Activated T-cell treated with anti-CD3 and anti-CD28 coated beads, Interleukin-2, amount 50 U/mL, for 72 hours (primary cell): Measurements from ENCODE around the gene LGALS3. TPM values are rescaled to one million over a fixed set of nuclear protein-coding genes. Genes with fewer than 3 reads are reported as not detected.

Experiments used
- ATAC-seq, 2 donors: fragments of 150-1000 bp; cut with Tn5 transposase; replicated peaks in 1 of 2; 2 replicates each; pipeline ENCODE4 v1.10.0; 2021; ENCODE audit warnings: moderate library complexity in 2 of 2, mild to moderate bottlenecking in 1 of 2
- DNase-seq, 2 donors: peaks; one replicate each; pipeline ENCODE4 v3.0.0; 2021 to 2022; ENCODE audit warnings: mixed read lengths in 1 of 2
- H3K27ac Mint-ChIP-seq: one replicate; pipeline ENCODE4 v1.8.0; 2022; ENCODE audit warnings: mild to moderate bottlenecking, moderate library complexity, mixed read lengths
- H3K27me3 Mint-ChIP-seq: one replicate; pipeline ENCODE4 v1.8.0; 2022; ENCODE audit warnings: low read depth, mixed read lengths
- H3K36me3 Mint-ChIP-seq, 2 donors: one replicate each; pipeline ENCODE4 v1.8.0; 2022; ENCODE audit warnings: mixed read lengths in 2 of 2, mild to moderate bottlenecking in 1 of 2; ENCODE audit not compliant: insufficient read depth in 2 of 2
- H3K4me1 Mint-ChIP-seq: one replicate; pipeline ENCODE4 v1.8.0; 2022; ENCODE audit warnings: low read depth, mixed read lengths
- H3K4me3 Mint-ChIP-seq, 2 donors: one replicate each; pipeline ENCODE4 v1.8.0; 2022; ENCODE audit warnings: mild to moderate bottlenecking in 2 of 2, mixed read lengths in 2 of 2, moderate library complexity in 2 of 2
- H3K9me3 Mint-ChIP-seq, 2 donors: one replicate each; pipeline ENCODE4 v1.8.0; 2022; ENCODE audit warnings: mixed read lengths in 2 of 2
- total RNA-seq, 2 donors: library from RNA; stranded (reverse); gene quantifications; one replicate each; pipeline ENCODE4 v1.2.3, GENCODE V29; 2022

The LGALS3 gene
- total RNA-seq, 2 donors from 2014 or later = 13.9 to 22.3 TPM

GRCh38 chr14:55151601-55152000, 22.5 kb downstream of the LGALS3 start:
- peaks cover 1% of the 10 kb centered on the region for H3K4me1 Mint-ChIP-seq
- peaks cover 2 to 37% of the 10 kb centered on the region in 2 donors for H3K36me3 Mint-ChIP-seq
- DNase-seq = no peak

DNA sequence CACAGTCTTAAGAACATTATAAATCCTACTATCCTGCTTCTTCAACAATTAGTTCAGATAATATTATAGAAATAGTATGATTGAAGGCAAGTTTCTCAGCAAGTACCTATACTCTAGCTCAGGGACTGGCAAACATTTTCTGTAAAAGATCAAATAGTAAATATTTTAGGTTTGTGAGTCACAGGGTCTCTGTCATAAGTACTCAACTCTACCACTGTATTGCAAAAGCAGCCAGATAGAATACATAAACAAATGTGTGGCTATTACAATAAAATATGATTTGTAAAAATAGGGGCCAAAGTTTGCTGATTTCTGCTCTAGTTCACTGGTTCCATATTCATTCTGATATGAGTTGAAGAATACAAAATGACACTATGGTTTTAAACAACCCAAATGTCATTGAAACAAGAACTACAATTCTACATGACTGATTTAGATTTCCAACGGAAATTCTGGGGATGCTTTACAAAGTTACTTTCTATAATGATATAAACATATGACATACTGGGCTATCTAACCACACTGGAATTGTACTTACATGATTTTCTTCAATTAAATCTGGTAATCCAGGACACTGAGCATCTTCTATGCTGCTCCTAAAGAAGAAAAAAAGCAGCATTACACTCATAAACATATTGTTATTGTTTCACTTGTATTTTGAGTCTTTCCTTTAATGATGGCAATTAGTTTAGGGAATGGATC, 23.2 kb downstream of the LGALS3 start:
- Mint-ChIP-seq H3K27me3 (no peaks in the 10 kb centered on the region), H3K27ac (no peak overlapping the region), H3K4me3 (no peak overlapping the region), H3K9me3 (no peaks in the 10 kb centered on the region), H3K36me3 (peaks cover 2 to 37% of the 10 kb centered on the region in 2 donors), H3K4me1 (peaks cover 7% of the 10 kb centered on the region)
- ATAC-seq (no peak), DNase-seq (no peak)

More at GRCh38 chr14:55151601-55152000, 22.5 kb downstream of the LGALS3 start:
- no peaks in the 10 kb centered on the region for H3K9me3 Mint-ChIP-seq
- no peak overlapping the region for H3K4me3 Mint-ChIP-seq
- no peaks in the 10 kb centered on the region for H3K27me3 Mint-ChIP-seq
- no peak overlapping the region for H3K27ac Mint-ChIP-seq
- no peak for ATAC-seq

- H3K27ac Mint-ChIP-seq = no peak overlapping the region
- H3K27me3 Mint-ChIP-seq = no peaks in the 10 kb centered on the region
- no peaks in the 10 kb centered on the region for H3K9me3 Mint-ChIP-seq
- no peak overlapping the region for H3K4me3 Mint-ChIP-seq
- ATAC-seq = no peak
- H3K36me3 Mint-ChIP-seq = peaks cover 3 to 39% of the 10 kb centered on the region in 2 donors
- DNase-seq = no peak
- peaks cover 8% of the 10 kb centered on the region for H3K4me1 Mint-ChIP-seq
These were observed 24.9 kb downstream of the LGALS3 start for GRCh38 chr14:55153951-55154350.

DNA sequence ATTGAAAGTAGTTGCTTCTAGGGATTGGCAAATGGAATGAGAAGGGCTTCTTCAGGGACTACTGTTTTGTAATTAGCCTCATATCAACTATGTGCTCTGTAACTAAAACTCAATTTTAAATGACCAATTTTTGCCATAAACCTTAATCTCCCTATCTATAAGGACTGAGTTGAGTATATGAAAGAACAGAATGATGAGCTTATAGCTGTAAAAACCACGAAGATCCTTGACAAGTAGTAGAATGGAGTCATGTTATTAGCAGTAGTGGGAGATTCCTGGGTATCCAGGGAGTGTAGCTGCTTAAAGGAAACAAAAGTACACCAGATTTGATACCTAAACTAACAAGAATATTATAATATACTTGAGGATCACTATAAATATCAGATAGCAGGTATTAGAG, 28.0 kb downstream of the LGALS3 start:
- peak in 1 of 2 donors; percentile 55 for ATAC-seq
- Mint-ChIP-seq H3K4me3 (no peak overlapping the region), H3K27ac (no peak overlapping the region)

GRCh38 chr14:55158412-55158811, 29.4 kb downstream of the LGALS3 start:
- H3K4me1 Mint-ChIP-seq = peaks cover 8% of the 10 kb centered on the region
- ATAC-seq (no peak), DNase-seq (no peak)
- no peaks in the 10 kb centered on the region for H3K9me3 Mint-ChIP-seq
- no peak overlapping the region for H3K27ac Mint-ChIP-seq
- H3K27me3 Mint-ChIP-seq = no peaks in the 10 kb centered on the region
- H3K36me3 Mint-ChIP-seq = peaks cover 5 to 43% of the 10 kb centered on the region in 2 donors
- no peak overlapping the region for H3K4me3 Mint-ChIP-seq

More for the DNA sequence above, 28.0 kb downstream of the LGALS3 start:
- no peaks in the 10 kb centered on the region for H3K9me3 Mint-ChIP-seq
- no peaks in the 10 kb centered on the region for H3K27me3 Mint-ChIP-seq
- peaks cover 8% of the 10 kb centered on the region for H3K4me1 Mint-ChIP-seq
- no peak for DNase-seq
- H3K36me3 Mint-ChIP-seq = peaks cover 5 to 42% of the 10 kb centered on the region in 2 donors

GRCh38 chr14:55160989-55161388, 31.9 kb downstream of the LGALS3 start:
- Mint-ChIP-seq H3K4me1 (peaks cover 8% of the 10 kb centered on the region), H3K36me3 (peaks cover 11 to 42% of the 10 kb centered on the region in 2 donors), H3K4me3 (no peak overlapping the region), H3K9me3 (no peaks in the 10 kb centered on the region), H3K27ac (no peak overlapping the region), H3K27me3 (no peaks in the 10 kb centered on the region)
- DNase-seq (no peak), ATAC-seq (peak; percentile 39)

- Mint-ChIP-seq H3K4me3 (no peak overlapping the region), H3K36me3 (peaks cover 4 to 34% of the 10 kb centered on the region in 2 donors), H3K27me3 (no peaks in the 10 kb centered on the region), H3K9me3 (no peaks in the 10 kb centered on the region), H3K4me1 (no peaks in the 10 kb centered on the region), H3K27ac (no peak overlapping the region)
- no peak for ATAC-seq
- DNase-seq = no peak
These were observed 41.5 kb downstream of the LGALS3 start for GRCh38 chr14:55170526-55170925.

GRCh38 chr14:55180006-55180405, 51.0 kb downstream of the LGALS3 start:
- ATAC-seq (no peak), DNase-seq (no peak)
- H3K4me1 Mint-ChIP-seq = no peaks in the 10 kb centered on the region
- no peak overlapping the region for H3K27ac Mint-ChIP-seq
- no peak overlapping the region for H3K4me3 Mint-ChIP-seq
- H3K36me3 Mint-ChIP-seq = peaks cover 8 to 36% of the 10 kb centered on the region in 2 donors
- no peaks in the 10 kb centered on the region for H3K27me3 Mint-ChIP-seq
- H3K9me3 Mint-ChIP-seq = no peaks in the 10 kb centered on the region

DNA sequence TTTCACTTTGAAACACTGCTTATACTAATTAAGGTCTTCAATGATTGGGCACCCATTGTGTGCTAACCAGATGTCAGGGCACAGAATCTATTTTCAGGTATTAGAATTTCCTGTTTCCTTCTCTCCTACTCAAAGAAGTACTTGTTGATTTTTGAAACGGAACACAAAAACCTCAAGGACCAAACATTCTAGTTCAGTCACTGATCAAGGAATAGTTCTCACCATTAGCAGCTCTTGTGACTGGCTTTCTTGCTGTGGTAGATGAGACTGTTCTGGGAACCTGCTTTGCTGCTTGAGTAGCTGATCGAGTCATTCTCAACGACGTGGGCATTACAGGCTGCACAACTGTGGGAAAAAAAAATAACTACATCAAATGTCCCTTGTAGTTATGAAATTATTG, 51.4 kb downstream of the LGALS3 start:
- no peaks in the 10 kb centered on the region for H3K9me3 Mint-ChIP-seq
- peaks cover 8 to 36% of the 10 kb centered on the region in 2 donors for H3K36me3 Mint-ChIP-seq
- no peak for DNase-seq
- ATAC-seq = no peak
- H3K27me3 Mint-ChIP-seq = no peaks in the 10 kb centered on the region
- H3K4me1 Mint-ChIP-seq = no peaks in the 10 kb centered on the region
- no peak overlapping the region for H3K27ac Mint-ChIP-seq
- H3K4me3 Mint-ChIP-seq = no peak overlapping the region

- H3K9me3 Mint-ChIP-seq = no peaks in the 10 kb centered on the region
- H3K27me3 Mint-ChIP-seq = no peaks in the 10 kb centered on the region
- peaks cover 30% of the 10 kb centered on the region for H3K4me1 Mint-ChIP-seq
- ATAC-seq (no peak), DNase-seq (no peak)
- H3K27ac Mint-ChIP-seq = peak overlapping the region; percentile 43
- peak overlapping the region; percentile 95 to 96 for H3K4me3 Mint-ChIP-seq
- peaks cover 5 to 22% of the 10 kb centered on the region in 2 donors for H3K36me3 Mint-ChIP-seq
These were observed 59.7 kb downstream of the LGALS3 start for GRCh38 chr14:55188686-55189295.

DNA sequence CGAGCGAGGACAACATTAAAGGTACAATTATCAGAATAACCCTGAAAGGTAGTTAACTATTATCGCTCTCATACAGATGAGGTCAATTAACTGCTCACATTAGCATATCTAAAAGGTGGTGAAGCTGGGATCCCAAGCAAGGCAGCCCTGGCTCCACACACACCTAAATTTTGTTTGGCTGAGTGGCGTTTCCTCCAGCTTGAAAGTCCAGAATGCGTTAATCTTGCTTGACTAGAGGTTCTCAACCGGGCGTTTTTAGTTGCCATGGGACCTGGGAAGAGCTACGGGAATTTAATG, 61.8 kb downstream of the LGALS3 start:
- Mint-ChIP-seq H3K9me3 (no peaks in the 10 kb centered on the region), H3K27ac (peak overlapping the region; percentile 45), H3K4me1 (peaks cover 30% of the 10 kb centered on the region), H3K4me3 (peak overlapping the region; percentile 95 to 96), H3K36me3 (peaks cover 5 to 22% of the 10 kb centered on the region in 2 donors), H3K27me3 (no peaks in the 10 kb centered on the region)
- DNase-seq (no peak), ATAC-seq (peak in 1 of 2 donors; percentile 0)

DNA sequence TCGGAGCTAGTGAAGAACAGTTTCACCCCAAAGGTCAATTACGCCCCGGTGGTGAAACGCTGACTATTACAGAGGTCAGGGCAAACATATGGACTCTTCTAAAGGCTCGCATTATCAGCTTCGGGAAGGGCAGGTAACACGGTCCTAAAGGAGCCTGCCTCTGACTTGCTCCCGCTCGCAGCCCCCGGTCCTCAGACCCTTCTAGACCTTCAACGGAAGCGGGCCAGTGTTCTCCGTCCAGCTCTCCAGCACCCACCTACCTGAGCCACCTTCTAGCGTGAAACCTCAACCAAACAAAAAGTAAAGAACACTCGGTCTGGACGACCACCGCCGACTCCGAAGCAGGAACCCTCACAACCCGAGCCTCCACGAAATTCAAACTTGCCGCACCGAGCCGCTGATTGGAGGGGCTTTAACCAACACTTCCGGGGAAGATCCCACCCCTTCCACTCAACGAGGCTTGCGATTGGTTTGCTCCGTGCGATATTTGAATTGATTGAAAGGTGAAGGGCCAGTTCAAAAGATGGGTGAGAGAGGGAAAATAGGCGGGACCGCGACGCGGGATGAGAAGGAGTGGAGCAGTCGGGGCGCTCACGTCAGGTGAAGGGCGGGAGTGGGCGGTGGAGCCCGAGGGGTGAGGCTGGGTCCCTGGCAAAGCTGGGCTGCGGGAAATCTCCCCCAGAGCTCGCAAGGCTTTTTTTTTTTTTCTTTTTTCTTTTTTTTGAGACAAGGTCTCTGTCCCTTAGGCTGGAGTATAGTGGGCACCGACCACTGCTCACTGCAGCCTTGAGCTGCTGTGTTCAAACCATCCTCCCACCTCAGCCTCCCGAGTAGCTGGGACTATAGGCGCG, 62.4 kb downstream of the LGALS3 start, which contains the start of gene DLGAP5:
TSS of gene DLGAP5 (minus strand) at position 383 of the 851 bp plus-strand sequence. CDS start 2,406 bp downstream, outside the sequence.
- DNase-seq (peak; percentile 90 to 95), ATAC-seq (peak; percentile 96 to 99)
- Mint-ChIP-seq H3K36me3 (peaks cover 4 to 21% of the 10 kb centered on the region in 2 donors), H3K27ac (peak within 1 kb of the TSS; percentile 82), H3K27me3 (no peaks in the 10 kb centered on the region), H3K4me3 (peak within 1 kb of the TSS; percentile 95 to 96), H3K9me3 (no peaks in the 10 kb centered on the region), H3K4me1 (peaks cover 30% of the 10 kb centered on the region)

DNA sequence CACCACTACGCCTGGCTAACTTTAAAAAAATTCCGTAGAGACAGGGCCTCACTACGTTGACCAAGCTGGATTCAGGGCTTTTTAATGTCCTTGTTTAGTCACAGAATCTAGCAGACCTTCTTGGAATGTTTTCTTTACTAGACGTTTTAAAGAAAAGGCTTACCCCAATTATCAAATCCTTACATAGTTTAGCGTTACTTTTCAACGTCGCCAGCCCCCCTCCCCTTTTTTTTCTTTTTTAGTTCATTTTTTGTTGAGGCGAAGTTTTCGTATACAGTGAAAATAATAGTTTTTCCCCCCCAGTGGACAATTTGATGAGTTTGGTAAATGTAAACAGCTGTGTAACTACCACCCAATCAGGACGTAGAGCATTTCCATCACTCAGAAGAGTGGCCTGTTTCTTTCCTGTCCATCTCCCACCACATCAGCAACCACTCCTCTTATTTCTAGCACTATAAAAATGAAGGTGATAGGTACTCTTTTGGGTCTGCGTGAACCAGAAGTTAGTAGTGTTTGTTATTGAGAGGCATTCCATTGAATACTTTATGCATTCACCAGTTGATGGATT, 63.1 kb downstream of the LGALS3 start:
- DNase-seq = no peak
- no peak for ATAC-seq
- Mint-ChIP-seq H3K36me3 (peaks cover 1 to 16% of the 10 kb centered on the region in 2 donors), H3K4me3 (peak overlapping the region; percentile 95 to 96), H3K27ac (peak overlapping the region; percentile 82), H3K27me3 (no peaks in the 10 kb centered on the region), H3K9me3 (no peaks in the 10 kb centered on the region), H3K4me1 (peaks cover 30% of the 10 kb centered on the region)
